Measurements from ENCODE around the gene PPARD. TPM values are rescaled to one million over a fixed set of nuclear protein-coding genes. Genes with fewer than 3 reads are reported as not detected.

PPARD gene
- total and polyA plus RNA-seq, 12 donors, result 6.0 to 39.8 (median 21.6) TPM

DNA sequence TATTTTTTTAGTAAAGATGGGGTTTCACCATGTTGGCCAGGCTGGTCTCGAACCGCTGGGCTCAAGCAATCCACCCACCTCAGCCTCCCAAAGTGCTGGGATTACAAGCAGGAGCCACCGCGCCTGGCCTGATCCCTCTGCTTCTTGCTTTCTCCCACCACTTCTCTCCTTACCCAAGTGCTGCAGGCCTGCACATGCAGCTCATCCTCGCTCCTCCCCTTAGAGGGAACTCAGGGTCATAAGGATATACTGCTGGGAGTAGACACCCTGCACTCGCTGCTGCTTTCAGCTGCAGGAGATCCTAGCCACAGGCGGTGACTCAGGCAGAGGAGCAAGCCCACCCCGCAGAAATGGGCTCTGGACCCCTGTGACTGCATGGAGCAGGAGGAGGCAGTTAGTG is 69.7 kb downstream of the PPARD start:
- no peak overlapping the region for H3K27ac ChIP-seq
- peaks cover 0 to 6% of the 10 kb centered on the region in 2 donors for H3K4me1 ChIP-seq (replicated peaks in 1 of 2)
- intact Hi-C loops (cut with DNase I), result loop anchor here in 1 of 2 donors (10.0 kb wide), 1 partner anchor 67 kb away; the partner anchor contains the start of gene PPARD
- no peak for DNase-seq
- H3K9me3 ChIP-seq (replicated peaks in 1 of 3), result no peaks in the 10 kb centered on the region
- H3K4me3 ChIP-seq, result no peak overlapping the region
- 89 to 96% (median 92%) methylated on average over 8 of the region's 8 CpGs for WGBS, 4 donors
- TF ChIP-seq POLR2A (IDR thresholded peaks at IDR 0.05), result no peak
- TF ChIP-seq, protein P1, sequence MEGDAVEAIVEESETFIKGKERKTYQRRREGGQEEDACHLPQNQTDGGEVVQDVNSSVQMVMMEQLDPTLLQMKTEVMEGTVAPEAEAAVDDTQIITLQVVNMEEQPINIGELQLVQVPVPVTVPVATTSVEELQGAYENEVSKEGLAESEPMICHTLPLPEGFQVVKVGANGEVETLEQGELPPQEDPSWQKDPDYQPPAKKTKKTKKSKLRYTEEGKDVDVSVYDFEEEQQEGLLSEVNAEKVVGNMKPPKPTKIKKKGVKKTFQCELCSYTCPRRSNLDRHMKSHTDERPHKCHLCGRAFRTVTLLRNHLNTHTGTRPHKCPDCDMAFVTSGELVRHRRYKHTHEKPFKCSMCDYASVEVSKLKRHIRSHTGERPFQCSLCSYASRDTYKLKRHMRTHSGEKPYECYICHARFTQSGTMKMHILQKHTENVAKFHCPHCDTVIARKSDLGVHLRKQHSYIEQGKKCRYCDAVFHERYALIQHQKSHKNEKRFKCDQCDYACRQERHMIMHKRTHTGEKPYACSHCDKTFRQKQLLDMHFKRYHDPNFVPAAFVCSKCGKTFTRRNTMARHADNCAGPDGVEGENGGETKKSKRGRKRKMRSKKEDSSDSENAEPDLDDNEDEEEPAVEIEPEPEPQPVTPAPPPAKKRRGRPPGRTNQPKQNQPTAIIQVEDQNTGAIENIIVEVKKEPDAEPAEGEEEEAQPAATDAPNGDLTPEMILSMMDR (IDR thresholded peaks at IDR 0.05), result no peak
- H3K27me3 ChIP-seq, result no peaks in the 10 kb centered on the region
- peaks cover 0 to 22% of the 10 kb centered on the region in 2 donors for H3K36me3 ChIP-seq (replicated peaks in 1 of 2)

DNA sequence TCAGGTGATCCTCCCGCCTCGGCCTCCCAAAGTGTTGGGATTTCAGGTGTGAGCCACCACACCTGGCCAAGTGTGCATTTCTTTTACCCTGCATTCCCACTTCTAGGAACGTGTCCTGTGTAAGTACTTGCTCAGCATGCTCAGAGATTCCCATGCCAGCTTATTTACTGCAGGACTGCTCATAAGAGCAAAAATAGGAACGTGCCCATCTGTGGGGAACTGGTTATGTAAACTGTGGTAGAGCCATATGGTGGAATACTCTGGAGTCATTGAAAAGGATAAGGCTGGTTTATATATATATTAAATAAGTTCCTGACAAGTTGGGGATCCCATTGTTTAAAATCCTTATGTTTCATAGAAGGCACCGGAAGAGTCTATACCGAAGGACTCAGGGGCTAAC is 71.6 kb downstream of the PPARD start:
- 93 to 96% (median 94%) methylated on average over 6 of the region's 6 CpGs for WGBS, 4 donors
- TF ChIP-seq, protein P1 (IDR thresholded peaks at IDR 0.05), result no peak
- TF ChIP-seq POLR2A (IDR thresholded peaks at IDR 0.05), result no peak
- H3K4me1 ChIP-seq (replicated peaks in 1 of 2), result peaks cover 0 to 6% of the 10 kb centered on the region in 2 donors
- DNase-seq, result no peak
- H3K27ac ChIP-seq, result no peak overlapping the region
- peaks cover 0 to 28% of the 10 kb centered on the region in 2 donors for H3K36me3 ChIP-seq (replicated peaks in 1 of 2)
- intact Hi-C loops (cut with DNase I), result loop anchor here (2.0 to 10.0 kb wide), 2 partner anchors 69 to 71 kb away; partner anchors contain the start of gene PPARD (in 2 of the 2)
- H3K27me3 ChIP-seq, result no peaks in the 10 kb centered on the region
- H3K4me3 ChIP-seq, result no peak overlapping the region
- no peaks in the 10 kb centered on the region for H3K9me3 ChIP-seq (replicated peaks in 1 of 3)

GRCh38 chr6:35415065-35415891 is 72.9 kb downstream of the PPARD start:
- DNase-seq, result peak; percentile 75 to 96 (median 88)
- peaks cover 0 to 28% of the 10 kb centered on the region in 2 donors for H3K36me3 ChIP-seq (replicated peaks in 1 of 2)
- no peaks in the 10 kb centered on the region for H3K9me3 ChIP-seq (replicated peaks in 1 of 3)

More at GRCh38 chr6:35415065-35415891, 72.9 kb downstream of the PPARD start:
- Histone ChIP-seq H3K27ac (no peak overlapping the region), H3K27me3 (no peaks in the 10 kb centered on the region), H3K4me3 (no peak overlapping the region), H3K4me1 (replicated peaks in 1 of 2) (peaks cover 0 to 6% of the 10 kb centered on the region in 2 donors)
- 49 to 68% (median 60%) methylated on average over 7 of the region's 7 CpGs for WGBS, 4 donors
- intact Hi-C loops (cut with DNase I), result loop anchor here (2.0 to 10.0 kb wide), 2 partner anchors 70 to 72 kb away; partner anchors contain the start of gene PPARD (in 2 of the 2)
- TF ChIP-seq, protein P1 (IDR thresholded peaks at IDR 0.05), result peak; percentile 51 to 86 (median 78)
- no peak for TF ChIP-seq POLR2A (IDR thresholded peaks at IDR 0.05)

Data from adrenal gland (tissue), 12 donors.